ENCODE data around the gene KIF13A. TPM values are rescaled to one million over a fixed set of nuclear protein-coding genes. Genes with fewer than 3 reads are reported as not detected.

Gene KIF13A
- total RNA-seq, 3 donors from 2014 or later = 40.0 to 60.4 (median 49.6) TPM

- Histone ChIP-seq H3K4me3 (no peak overlapping the region), H3K27ac (no peak overlapping the region), H3K4me1 (no peaks in the 10 kb centered on the region), H3K36me3 (peaks cover under 1% of the 10 kb centered on the region), H3K27me3 (no peaks in the 10 kb centered on the region), H3K9me3 (no peaks in the 10 kb centered on the region)
- intact Hi-C loops (cut with DNase I; ENCODE audit: low total_unique reads) = no loop called here
- no peak for DNase-seq (ENCODE audit: low spot score in 2 of 2)
- TF ChIP-seq CTCF (IDR thresholded peaks at IDR 0.05) (no peak), POLR2AphosphoS5 (IDR thresholded peaks at IDR 0.05) (no peak), POLR2A (IDR thresholded peaks at IDR 0.05) (no peak)
These were observed 145.2 kb downstream of the KIF13A start for GRCh38 chr6:17842014-17842776.

- Histone ChIP-seq H3K36me3 (peaks cover 3% of the 10 kb centered on the region), H3K9me3 (no peaks in the 10 kb centered on the region), H3K27me3 (no peaks in the 10 kb centered on the region), H3K4me3 (no peak overlapping the region), H3K27ac (no peak overlapping the region), H3K4me1 (no peaks in the 10 kb centered on the region)
- DNase-seq (ENCODE audit: low spot score in 2 of 2) = no peak
- intact Hi-C loops (cut with DNase I; ENCODE audit: low total_unique reads) = no loop called here
- TF ChIP-seq POLR2AphosphoS5 (IDR thresholded peaks at IDR 0.05) (no peak), CTCF (IDR thresholded peaks at IDR 0.05) (no peak), POLR2A (IDR thresholded peaks at IDR 0.05) (no peak)
These were observed 147.8 kb downstream of the KIF13A start for GRCh38 chr6:17839513-17840223.

GRCh38 chr6:17836293-17836692 is 151.1 kb downstream of the KIF13A start:
- intact Hi-C loops (cut with DNase I; ENCODE audit: low total_unique reads) = no loop called here
- TF ChIP-seq POLR2AphosphoS5 (IDR thresholded peaks at IDR 0.05) = no peak
- no peak for TF ChIP-seq CTCF (IDR thresholded peaks at IDR 0.05)
- Histone ChIP-seq H3K27me3 (no peaks in the 10 kb centered on the region), H3K4me3 (no peak overlapping the region), H3K36me3 (peaks cover 3% of the 10 kb centered on the region), H3K9me3 (no peaks in the 10 kb centered on the region), H3K27ac (no peak overlapping the region), H3K4me1 (no peaks in the 10 kb centered on the region)
- no peak for DNase-seq (ENCODE audit: low spot score in 2 of 2)

GRCh38 chr6:17835784-17836183 is 151.7 kb downstream of the KIF13A start:
- Histone ChIP-seq H3K27me3 (no peaks in the 10 kb centered on the region), H3K36me3 (peaks cover 3% of the 10 kb centered on the region), H3K4me1 (no peaks in the 10 kb centered on the region), H3K9me3 (no peaks in the 10 kb centered on the region), H3K4me3 (no peak overlapping the region), H3K27ac (no peak overlapping the region)
- no peak for TF ChIP-seq POLR2A (IDR thresholded peaks at IDR 0.05)
- no peak for TF ChIP-seq POLR2AphosphoS5 (IDR thresholded peaks at IDR 0.05)
- no peak for DNase-seq (ENCODE audit: low spot score in 2 of 2)
- intact Hi-C loops (cut with DNase I; ENCODE audit: low total_unique reads) = no loop called here

- no peaks in the 10 kb centered on the region for H3K36me3 ChIP-seq
- intact Hi-C loops (cut with DNase I; ENCODE audit: low total_unique reads) = no loop called here
These were observed 156.3 kb downstream of the KIF13A start for GRCh38 chr6:17831135-17831534.

More at GRCh38 chr6:17831135-17831534, 156.3 kb downstream of the KIF13A start:
- Histone ChIP-seq H3K4me1 (no peaks in the 10 kb centered on the region), H3K27ac (no peak overlapping the region), H3K27me3 (no peaks in the 10 kb centered on the region), H3K9me3 (no peaks in the 10 kb centered on the region), H3K4me3 (no peak overlapping the region)
- DNase-seq (ENCODE audit: low spot score in 2 of 2) = no peak
- no peak for TF ChIP-seq POLR2A (IDR thresholded peaks at IDR 0.05)
- TF ChIP-seq CTCF (IDR thresholded peaks at IDR 0.05) = no peak
- no peak for TF ChIP-seq POLR2AphosphoS5 (IDR thresholded peaks at IDR 0.05)

Measured in breast epithelium (tissue), 4 donors.